OCI-LY3 (cell line): ENCODE data around the gene HBS1L.

Experiments used
- EZH2phosphoT487 ChIP-seq: fragments of 200-600 bp; shearing (Covaris generic); IDR thresholded peaks from 2 replicates; pipeline ENCODE4 v1.6.1; 2018; ENCODE audit warnings: antibody characterized with exemption, mixed run types, low read depth
- TF ChIP-seq, protein P1 (sequence below): fragments of 200-600, 300-600 bp; sonication (generic); IDR thresholded peaks from 2 replicates; pipeline ENCODE4 v1.5.1; 2014; ENCODE audit warnings: antibody characterized with exemption, low read length, low read depth

DNA sequence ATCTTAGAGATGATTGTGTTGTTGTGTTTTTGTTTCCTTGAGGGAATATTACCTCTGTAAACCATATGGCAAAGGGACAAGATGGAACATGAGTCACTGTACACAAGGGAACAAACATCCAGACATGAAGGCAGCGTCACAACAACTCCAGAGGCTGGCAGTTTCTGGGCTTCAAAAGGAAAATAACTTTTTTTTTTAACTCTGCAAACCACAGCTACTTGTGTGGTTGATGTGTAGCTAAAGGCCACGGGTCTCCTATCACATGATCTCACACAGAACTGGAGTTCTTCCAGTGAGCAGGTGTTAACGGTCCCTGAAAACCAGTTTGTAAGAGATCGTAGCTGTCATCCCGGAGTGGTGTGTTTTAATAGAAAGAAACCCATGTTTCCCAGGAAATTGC lies 33.2 kb upstream of the HBS1L start:
- TF ChIP-seq, protein P1, sequence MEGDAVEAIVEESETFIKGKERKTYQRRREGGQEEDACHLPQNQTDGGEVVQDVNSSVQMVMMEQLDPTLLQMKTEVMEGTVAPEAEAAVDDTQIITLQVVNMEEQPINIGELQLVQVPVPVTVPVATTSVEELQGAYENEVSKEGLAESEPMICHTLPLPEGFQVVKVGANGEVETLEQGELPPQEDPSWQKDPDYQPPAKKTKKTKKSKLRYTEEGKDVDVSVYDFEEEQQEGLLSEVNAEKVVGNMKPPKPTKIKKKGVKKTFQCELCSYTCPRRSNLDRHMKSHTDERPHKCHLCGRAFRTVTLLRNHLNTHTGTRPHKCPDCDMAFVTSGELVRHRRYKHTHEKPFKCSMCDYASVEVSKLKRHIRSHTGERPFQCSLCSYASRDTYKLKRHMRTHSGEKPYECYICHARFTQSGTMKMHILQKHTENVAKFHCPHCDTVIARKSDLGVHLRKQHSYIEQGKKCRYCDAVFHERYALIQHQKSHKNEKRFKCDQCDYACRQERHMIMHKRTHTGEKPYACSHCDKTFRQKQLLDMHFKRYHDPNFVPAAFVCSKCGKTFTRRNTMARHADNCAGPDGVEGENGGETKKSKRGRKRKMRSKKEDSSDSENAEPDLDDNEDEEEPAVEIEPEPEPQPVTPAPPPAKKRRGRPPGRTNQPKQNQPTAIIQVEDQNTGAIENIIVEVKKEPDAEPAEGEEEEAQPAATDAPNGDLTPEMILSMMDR = no peak
- TF ChIP-seq EZH2phosphoT487 = no peak
